ENCODE results near the gene ANKRD62.

DNA sequence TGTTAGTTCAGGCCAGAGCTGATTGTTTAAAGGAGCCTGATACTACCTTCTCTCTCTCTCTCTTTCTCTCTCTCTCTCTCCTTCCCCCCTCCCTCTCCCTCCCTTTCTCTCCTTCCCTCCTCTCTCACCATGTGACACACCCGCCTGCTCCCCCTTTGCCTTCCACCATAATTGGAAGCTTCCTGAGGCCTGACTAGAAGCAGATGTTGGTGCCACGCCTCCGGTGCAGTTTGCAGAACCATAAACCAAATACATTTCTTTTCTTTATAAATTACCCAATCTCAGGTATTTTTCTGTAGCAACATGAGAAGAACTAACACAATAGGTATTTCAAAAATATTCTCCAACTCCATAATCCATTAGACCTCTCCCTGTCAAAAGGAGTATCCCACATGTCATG, 62.4 kb downstream of the ANKRD62 start:
- TF ChIP-seq, protein P1, sequence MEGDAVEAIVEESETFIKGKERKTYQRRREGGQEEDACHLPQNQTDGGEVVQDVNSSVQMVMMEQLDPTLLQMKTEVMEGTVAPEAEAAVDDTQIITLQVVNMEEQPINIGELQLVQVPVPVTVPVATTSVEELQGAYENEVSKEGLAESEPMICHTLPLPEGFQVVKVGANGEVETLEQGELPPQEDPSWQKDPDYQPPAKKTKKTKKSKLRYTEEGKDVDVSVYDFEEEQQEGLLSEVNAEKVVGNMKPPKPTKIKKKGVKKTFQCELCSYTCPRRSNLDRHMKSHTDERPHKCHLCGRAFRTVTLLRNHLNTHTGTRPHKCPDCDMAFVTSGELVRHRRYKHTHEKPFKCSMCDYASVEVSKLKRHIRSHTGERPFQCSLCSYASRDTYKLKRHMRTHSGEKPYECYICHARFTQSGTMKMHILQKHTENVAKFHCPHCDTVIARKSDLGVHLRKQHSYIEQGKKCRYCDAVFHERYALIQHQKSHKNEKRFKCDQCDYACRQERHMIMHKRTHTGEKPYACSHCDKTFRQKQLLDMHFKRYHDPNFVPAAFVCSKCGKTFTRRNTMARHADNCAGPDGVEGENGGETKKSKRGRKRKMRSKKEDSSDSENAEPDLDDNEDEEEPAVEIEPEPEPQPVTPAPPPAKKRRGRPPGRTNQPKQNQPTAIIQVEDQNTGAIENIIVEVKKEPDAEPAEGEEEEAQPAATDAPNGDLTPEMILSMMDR (IDR thresholded peaks at IDR 0.05; ENCODE audit: low read length), result no peak
- TF ChIP-seq EZH2 (optimal IDR thresholded peaks at IDR 0.05; ENCODE audit: low read depth, low read length), result no peak

Measured in MM.1S (cell line).